Measurements from ENCODE around the gene CNTNAP3.
"Not testable (repeated sequence)": the region's sequence is repeated elsewhere in the genome, so short reads cannot be mapped to it uniquely, and the experiment has no call there.

Gene CNTNAP3

DNA sequence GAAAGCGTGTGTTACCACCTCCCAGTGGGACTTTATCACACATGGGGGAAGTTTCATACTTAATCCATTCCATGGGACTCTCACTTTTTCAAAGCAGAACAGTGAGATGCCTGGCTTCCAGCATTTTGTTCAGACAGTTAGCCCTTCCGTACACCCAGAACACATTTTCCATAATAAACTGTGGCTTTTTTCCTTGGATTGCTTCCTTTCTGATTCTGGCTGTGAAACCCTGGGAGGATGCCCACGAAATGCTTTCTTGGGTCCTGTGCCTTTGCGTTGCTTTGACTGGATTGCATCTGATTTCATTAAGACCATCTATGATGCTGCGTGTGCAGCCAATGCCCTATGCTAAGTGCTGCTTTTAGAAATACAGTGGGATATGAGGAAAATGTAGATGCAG is 259.1 kb downstream of the CNTNAP3 start:
- DNase-seq (ENCODE audit: low read depth); H3K4me3 ChIP-seq (ENCODE audit: low read depth, low read length): not testable (repeated sequence)

DNA sequence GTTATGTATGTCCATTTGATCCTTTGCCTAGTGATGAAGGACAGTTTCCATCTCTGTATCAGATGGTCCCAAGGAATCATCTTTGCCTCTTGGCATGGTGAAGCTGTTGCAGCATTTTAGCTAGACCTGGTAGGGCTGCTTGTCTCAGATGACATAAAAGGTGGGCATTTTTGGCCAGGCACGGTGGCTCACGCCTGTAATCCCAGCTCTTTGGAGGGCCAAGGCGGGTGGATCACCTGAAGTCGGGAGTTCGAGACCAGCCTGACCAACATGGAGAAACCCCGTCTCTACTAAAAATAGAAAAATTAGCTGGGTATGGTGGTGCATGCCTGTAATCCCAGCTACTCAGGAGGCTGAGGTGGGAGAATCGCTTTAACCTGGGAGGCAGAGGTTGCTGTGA is 259.8 kb downstream of the CNTNAP3 start:
- not testable (repeated sequence) for H3K4me3 ChIP-seq (ENCODE audit: low read depth, low read length); DNase-seq (ENCODE audit: low read depth)

DNA sequence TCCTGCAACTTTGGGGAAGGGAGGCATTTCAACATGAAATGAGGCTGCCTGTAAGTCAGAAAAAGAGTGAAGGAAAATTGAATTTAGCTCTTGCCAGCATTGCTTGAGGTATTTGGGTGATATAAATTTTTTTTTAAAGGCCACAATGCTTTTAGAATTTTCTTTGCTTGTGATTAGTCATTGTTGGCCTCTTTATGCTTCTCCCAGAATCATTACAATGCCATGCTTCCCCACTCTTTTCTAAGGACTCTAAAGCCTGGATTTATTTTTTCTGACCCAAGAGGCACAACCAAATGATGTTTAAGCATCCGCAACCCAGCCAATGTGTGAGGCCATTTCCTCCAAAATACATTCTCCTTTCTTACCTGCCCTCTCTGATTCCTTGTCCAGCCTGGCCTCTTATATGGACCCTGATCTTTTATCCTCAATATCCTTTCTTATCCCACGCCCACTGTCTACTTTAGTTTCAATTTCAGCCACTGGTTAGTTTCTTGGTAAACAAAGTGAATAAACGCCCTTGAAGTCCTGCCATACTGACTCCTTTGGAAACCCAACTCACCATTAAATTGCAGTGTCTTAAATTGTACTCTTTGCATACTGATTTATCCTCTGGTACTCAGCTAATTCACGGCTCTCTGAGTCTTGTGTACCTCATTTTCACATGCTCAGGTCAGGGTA is 261.9 kb downstream of the CNTNAP3 start:
- H3K4me3 ChIP-seq (ENCODE audit: low read depth, low read length); DNase-seq (ENCODE audit: low read depth): not testable (repeated sequence)

Measured in LNCaP clone FGC (cell line).